ENCODE data around the gene KCNQ1OT1. TPM values are rescaled to one million over a fixed set of nuclear protein-coding genes. Genes with fewer than 3 reads are reported as not detected.

KCNQ1OT1 gene
- total RNA-seq, 1 experiment from 2014 or later = 2.7 TPM

GRCh38 chr11:2580061-2580421, 119.8 kb downstream of the KCNQ1OT1 start:
- H3K79me2 ChIP-seq (ENCODE audit: low read length) = no peaks in the 10 kb centered on the region
- no peaks in the 10 kb centered on the region for H3K9me2 ChIP-seq (replicated peaks; ENCODE audit: insufficient read depth, low read length)
- DNase-seq = no peak
- no peak overlapping the region for H3K9ac ChIP-seq (ENCODE audit: low read length)
- H3K4me3 ChIP-seq (ENCODE audit: low read length) = no peak overlapping the region
- H3K9me3 ChIP-seq (ENCODE audit: low read length) = no peaks in the 10 kb centered on the region
- no peaks in the 10 kb centered on the region for H3K4me1 ChIP-seq (ENCODE audit: low read length)
- H3K27me3 ChIP-seq (ENCODE audit: low read length) = no peaks in the 10 kb centered on the region
- H3K27ac ChIP-seq (ENCODE audit: low read length) = no peak overlapping the region
- no peak overlapping the region for H3K4me2 ChIP-seq (ENCODE audit: low read depth, low read length, poor library complexity, severe bottlenecking)
- H4K20me1 ChIP-seq (ENCODE audit: insufficient read depth, low read depth, low read length) = no peaks in the 10 kb centered on the region
- H3K36me3 ChIP-seq (ENCODE audit: insufficient read depth, low read length) = no peaks in the 10 kb centered on the region
- H2AFZ ChIP-seq (ENCODE audit: low read length) = no peak overlapping the region

DNA sequence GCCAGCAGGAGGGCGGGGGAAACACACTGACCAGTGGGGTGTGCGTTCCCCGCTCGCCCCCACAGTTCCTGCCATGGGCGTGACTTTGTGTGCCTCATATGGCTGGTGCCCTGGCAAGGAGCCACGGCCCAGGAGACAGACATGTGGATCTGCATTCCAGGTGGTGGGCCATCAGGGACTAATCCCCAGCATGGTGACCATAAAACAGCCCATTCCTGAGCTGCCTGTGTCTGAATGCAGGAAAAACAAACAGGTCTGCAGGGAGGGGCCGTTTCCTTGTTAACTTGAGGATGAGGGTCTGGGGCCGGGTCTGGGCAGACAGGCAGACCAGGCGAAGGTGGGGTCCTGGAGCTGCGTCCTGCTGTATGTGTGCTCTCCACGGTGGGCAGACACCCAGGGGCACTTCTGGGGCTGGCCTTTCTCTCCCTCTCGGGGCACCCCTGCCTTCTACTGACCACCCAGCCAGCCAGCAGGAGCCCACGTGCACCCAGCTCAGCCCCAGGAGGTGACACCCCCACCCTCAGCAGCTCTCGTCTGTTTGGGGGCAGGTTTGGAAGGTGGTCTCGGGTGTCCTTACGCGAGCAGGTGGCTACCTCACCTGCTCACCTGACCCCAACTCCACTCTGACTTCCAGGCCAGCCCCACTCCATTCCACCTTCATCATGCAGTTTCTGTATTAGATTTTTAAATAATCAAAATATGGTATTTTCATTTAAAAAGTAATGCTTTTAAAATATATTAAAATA, 120.3 kb downstream of the KCNQ1OT1 start:
- Histone ChIP-seq H3K4me2 (ENCODE audit: low read depth, low read length, poor library complexity, severe bottlenecking) (no peak overlapping the region), H3K79me2 (ENCODE audit: low read length) (no peaks in the 10 kb centered on the region), H3K9me2 (replicated peaks; ENCODE audit: insufficient read depth, low read length) (no peaks in the 10 kb centered on the region), H3K9ac (ENCODE audit: low read length) (no peak overlapping the region), H3K27ac (ENCODE audit: low read length) (no peak overlapping the region), H2AFZ (ENCODE audit: low read length) (no peak overlapping the region), H3K4me3 (ENCODE audit: low read length) (no peak overlapping the region), H4K20me1 (ENCODE audit: insufficient read depth, low read depth, low read length) (no peaks in the 10 kb centered on the region), H3K9me3 (ENCODE audit: low read length) (no peaks in the 10 kb centered on the region), H3K36me3 (ENCODE audit: insufficient read depth, low read length) (no peaks in the 10 kb centered on the region), H3K27me3 (ENCODE audit: low read length) (no peaks in the 10 kb centered on the region), H3K4me1 (ENCODE audit: low read length) (no peaks in the 10 kb centered on the region)
- DNase-seq = no peak

DNA sequence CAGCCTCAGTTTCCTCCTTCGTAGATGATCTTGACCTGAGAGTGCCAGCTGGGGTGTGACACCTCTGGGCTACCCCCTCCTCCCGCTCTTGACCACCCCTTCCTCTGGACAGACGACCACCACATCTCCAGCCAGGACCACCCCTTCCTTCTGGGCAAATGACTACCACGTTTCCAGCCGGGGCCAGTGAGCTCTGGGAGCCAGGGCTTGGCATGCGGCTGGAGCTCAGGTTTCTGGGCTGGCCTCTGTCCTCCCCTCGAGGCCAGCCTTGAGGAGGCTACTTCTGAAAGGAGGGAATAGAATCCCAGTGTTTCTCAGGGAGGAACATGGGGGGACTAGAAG, 120.9 kb downstream of the KCNQ1OT1 start:
- no peaks in the 10 kb centered on the region for H4K20me1 ChIP-seq (ENCODE audit: insufficient read depth, low read depth, low read length)
- H3K79me2 ChIP-seq (ENCODE audit: low read length) = no peaks in the 10 kb centered on the region
- H3K9ac ChIP-seq (ENCODE audit: low read length) = no peak overlapping the region
- no peak overlapping the region for H3K27ac ChIP-seq (ENCODE audit: low read length)
- no peaks in the 10 kb centered on the region for H3K9me2 ChIP-seq (replicated peaks; ENCODE audit: insufficient read depth, low read length)
- no peak overlapping the region for H3K4me2 ChIP-seq (ENCODE audit: low read depth, low read length, poor library complexity, severe bottlenecking)
- H3K27me3 ChIP-seq (ENCODE audit: low read length) = no peaks in the 10 kb centered on the region
- no peak overlapping the region for H2AFZ ChIP-seq (ENCODE audit: low read length)
- DNase-seq = no peak
- H3K36me3 ChIP-seq (ENCODE audit: insufficient read depth, low read length) = no peaks in the 10 kb centered on the region
- H3K9me3 ChIP-seq (ENCODE audit: low read length) = no peaks in the 10 kb centered on the region
- H3K4me1 ChIP-seq (ENCODE audit: low read length) = no peaks in the 10 kb centered on the region
- H3K4me3 ChIP-seq (ENCODE audit: low read length) = no peak overlapping the region

DNA sequence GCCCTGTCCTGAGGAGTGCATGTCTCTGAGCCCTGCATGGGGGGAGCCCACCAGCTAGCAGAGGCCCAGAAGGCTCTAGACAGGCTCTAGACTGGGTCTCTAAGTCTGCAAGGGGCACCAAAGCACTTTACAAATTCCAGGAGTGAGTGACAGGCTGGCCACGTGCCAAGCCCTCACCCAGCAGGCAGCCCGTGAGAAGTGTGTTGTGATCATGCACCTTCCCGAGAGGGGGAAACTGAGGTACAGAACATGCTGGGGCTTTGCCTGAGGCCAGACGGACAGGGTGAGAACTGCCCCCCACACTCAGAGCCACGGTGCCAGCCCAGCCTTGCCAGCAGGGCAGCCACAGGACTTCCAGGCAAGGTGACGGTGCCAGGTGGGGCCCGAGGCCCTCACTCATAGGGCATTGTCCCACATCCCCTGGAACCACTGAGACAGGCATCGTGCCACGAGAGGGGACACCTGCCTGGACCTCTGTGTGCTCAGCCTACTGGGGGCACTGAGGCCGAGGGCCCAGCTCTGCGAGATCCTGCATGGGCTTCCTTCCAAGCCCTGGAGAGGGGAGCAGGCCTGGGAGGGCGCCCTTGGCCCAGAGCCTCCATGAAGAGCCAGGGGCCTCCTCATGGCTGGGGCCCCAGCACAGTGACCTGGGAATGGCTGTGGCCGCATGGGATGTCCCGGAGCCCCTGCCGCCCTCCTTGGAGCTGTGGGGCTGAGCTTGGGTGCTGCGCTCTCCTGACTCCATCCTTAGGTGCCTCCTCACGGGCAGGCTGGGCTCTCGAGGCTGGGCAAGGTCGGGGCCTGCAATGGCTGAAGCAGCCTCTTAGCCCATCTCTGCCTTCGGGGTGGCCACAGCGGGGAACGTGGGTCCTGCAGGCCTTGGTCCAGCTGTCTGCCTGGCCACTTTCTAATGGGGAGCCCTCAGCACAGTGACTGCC, 121.5 kb downstream of the KCNQ1OT1 start:
- no peaks in the 10 kb centered on the region for H3K79me2 ChIP-seq (ENCODE audit: low read length)
- H4K20me1 ChIP-seq (ENCODE audit: insufficient read depth, low read depth, low read length) = no peaks in the 10 kb centered on the region
- H3K9me3 ChIP-seq (ENCODE audit: low read length) = no peaks in the 10 kb centered on the region
- H3K9me2 ChIP-seq (replicated peaks; ENCODE audit: insufficient read depth, low read length) = no peaks in the 10 kb centered on the region
- H3K4me2 ChIP-seq (ENCODE audit: low read depth, low read length, poor library complexity, severe bottlenecking) = no peak overlapping the region
- no peak overlapping the region for H3K27ac ChIP-seq (ENCODE audit: low read length)
- no peak for DNase-seq
- H3K4me1 ChIP-seq (ENCODE audit: low read length) = no peaks in the 10 kb centered on the region
- H3K36me3 ChIP-seq (ENCODE audit: insufficient read depth, low read length) = no peaks in the 10 kb centered on the region
- H3K4me3 ChIP-seq (ENCODE audit: low read length) = no peak overlapping the region
- H2AFZ ChIP-seq (ENCODE audit: low read length) = no peak overlapping the region
- no peak overlapping the region for H3K9ac ChIP-seq (ENCODE audit: low read length)
- H3K27me3 ChIP-seq (ENCODE audit: low read length) = no peaks in the 10 kb centered on the region

DNA sequence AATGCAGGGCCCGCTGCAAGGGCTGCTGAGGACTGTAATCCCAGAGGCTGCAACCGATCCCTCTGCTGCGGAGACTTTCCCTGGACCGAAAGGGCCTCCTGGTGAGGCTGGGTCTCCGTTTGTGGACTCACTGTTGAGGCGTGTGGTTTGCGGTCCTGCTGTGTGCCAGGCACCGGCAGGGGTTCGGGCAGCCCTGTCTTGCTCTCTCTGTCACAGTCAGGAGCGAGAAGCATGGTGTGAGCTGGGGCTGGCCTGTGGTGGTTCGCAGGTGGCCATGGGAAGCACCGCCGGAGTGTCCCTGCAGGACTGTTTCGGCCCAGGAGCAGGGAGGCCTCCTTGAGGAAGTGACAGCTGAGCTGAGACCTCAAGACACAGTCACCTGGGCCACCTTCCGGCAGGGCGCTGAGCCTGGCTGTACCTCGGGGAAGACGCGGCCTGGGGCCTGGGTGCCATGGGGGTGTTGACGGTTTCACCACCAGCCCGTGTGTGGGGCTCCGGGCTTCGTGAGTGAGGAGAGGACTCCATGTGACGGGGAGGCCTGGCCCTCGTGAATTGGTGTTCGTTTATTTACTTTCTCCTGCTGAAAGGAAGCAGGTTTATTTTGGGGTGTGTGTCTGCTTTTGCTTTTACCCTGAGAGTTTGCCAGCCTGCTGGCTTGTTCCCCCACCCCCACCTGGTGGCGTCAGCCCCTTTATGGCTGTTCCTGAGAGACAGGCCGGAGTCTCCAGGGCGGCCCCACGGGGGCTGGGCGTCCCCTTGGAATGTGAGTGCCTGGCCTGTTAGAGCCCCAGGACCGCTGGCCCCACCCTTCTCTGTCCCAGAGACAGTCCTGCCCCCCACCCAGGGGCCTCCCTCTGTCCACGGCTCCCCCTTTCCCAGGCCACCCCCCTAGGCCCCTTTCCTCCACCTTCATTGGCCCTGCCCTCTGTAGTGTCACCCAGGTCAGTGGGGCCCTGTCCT, 122.5 kb downstream of the KCNQ1OT1 start:
- H2AFZ ChIP-seq (ENCODE audit: low read length) = no peak overlapping the region
- no peaks in the 10 kb centered on the region for H3K9me2 ChIP-seq (replicated peaks; ENCODE audit: insufficient read depth, low read length)
- no peaks in the 10 kb centered on the region for H3K27me3 ChIP-seq (ENCODE audit: low read length)
- H3K4me2 ChIP-seq (ENCODE audit: low read depth, low read length, poor library complexity, severe bottlenecking) = no peak overlapping the region
- H3K4me1 ChIP-seq (ENCODE audit: low read length) = no peaks in the 10 kb centered on the region
- H3K9me3 ChIP-seq (ENCODE audit: low read length) = no peaks in the 10 kb centered on the region
- no peaks in the 10 kb centered on the region for H4K20me1 ChIP-seq (ENCODE audit: insufficient read depth, low read depth, low read length)
- no peaks in the 10 kb centered on the region for H3K79me2 ChIP-seq (ENCODE audit: low read length)
- no peak for DNase-seq
- H3K4me3 ChIP-seq (ENCODE audit: low read length) = no peak overlapping the region
- H3K36me3 ChIP-seq (ENCODE audit: insufficient read depth, low read length) = no peaks in the 10 kb centered on the region
- no peak overlapping the region for H3K9ac ChIP-seq (ENCODE audit: low read length)
- no peak overlapping the region for H3K27ac ChIP-seq (ENCODE audit: low read length)

DNA sequence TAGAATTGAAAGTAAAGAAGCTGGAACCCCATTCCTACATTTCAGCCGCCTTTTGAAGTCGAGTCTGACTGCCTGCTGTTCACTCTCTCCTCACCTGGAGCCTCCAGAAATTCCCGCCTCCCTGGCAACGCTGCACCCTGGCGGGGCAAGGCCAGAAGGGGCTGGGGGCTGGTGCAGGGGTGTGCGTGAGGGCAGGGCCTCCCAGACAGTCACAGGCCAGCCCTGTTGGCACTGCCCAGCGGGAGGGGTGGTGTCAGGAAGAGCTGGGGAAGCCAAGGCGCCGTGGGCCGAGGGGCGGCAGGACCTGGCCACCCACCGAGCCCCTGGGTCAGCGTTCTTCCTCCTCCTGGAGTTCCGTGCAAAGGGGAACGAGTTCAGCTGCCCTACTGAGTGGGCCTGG, 123.2 kb downstream of the KCNQ1OT1 start:
- no peak overlapping the region for H3K9ac ChIP-seq (ENCODE audit: low read length)
- no peak overlapping the region for H3K27ac ChIP-seq (ENCODE audit: low read length)
- H3K9me3 ChIP-seq (ENCODE audit: low read length) = no peaks in the 10 kb centered on the region
- no peaks in the 10 kb centered on the region for H3K9me2 ChIP-seq (replicated peaks; ENCODE audit: insufficient read depth, low read length)
- no peak for DNase-seq
- H3K4me2 ChIP-seq (ENCODE audit: low read depth, low read length, poor library complexity, severe bottlenecking) = no peak overlapping the region
- H3K36me3 ChIP-seq (ENCODE audit: insufficient read depth, low read length) = no peaks in the 10 kb centered on the region
- H3K79me2 ChIP-seq (ENCODE audit: low read length) = no peaks in the 10 kb centered on the region
- H4K20me1 ChIP-seq (ENCODE audit: insufficient read depth, low read depth, low read length) = no peaks in the 10 kb centered on the region
- no peak overlapping the region for H2AFZ ChIP-seq (ENCODE audit: low read length)
- no peak overlapping the region for H3K4me3 ChIP-seq (ENCODE audit: low read length)
- H3K27me3 ChIP-seq (ENCODE audit: low read length) = no peaks in the 10 kb centered on the region
- no peaks in the 10 kb centered on the region for H3K4me1 ChIP-seq (ENCODE audit: low read length)

- Histone ChIP-seq H3K27ac (ENCODE audit: low read length) (no peak overlapping the region), H3K79me2 (ENCODE audit: low read length) (no peaks in the 10 kb centered on the region), H3K4me3 (ENCODE audit: low read length) (no peak overlapping the region), H3K9me2 (replicated peaks; ENCODE audit: insufficient read depth, low read length) (no peaks in the 10 kb centered on the region), H3K36me3 (ENCODE audit: insufficient read depth, low read length) (no peaks in the 10 kb centered on the region), H3K9ac (ENCODE audit: low read length) (no peak overlapping the region), H2AFZ (ENCODE audit: low read length) (no peak overlapping the region), H3K9me3 (ENCODE audit: low read length) (no peaks in the 10 kb centered on the region), H3K4me2 (ENCODE audit: low read depth, low read length, poor library complexity, severe bottlenecking) (no peak overlapping the region), H3K4me1 (ENCODE audit: low read length) (no peaks in the 10 kb centered on the region), H4K20me1 (ENCODE audit: insufficient read depth, low read depth, low read length) (no peaks in the 10 kb centered on the region), H3K27me3 (ENCODE audit: low read length) (no peaks in the 10 kb centered on the region)
- DNase-seq = no peak
Measured at GRCh38 chr11:2576111-2576510, 123.7 kb downstream of the KCNQ1OT1 start.

All from Karpas-422 (cell line).